Immature natural killer cell (primary cell): ENCODE data around the gene GCC2. TPM values are rescaled to one million over a fixed set of nuclear protein-coding genes. Genes with fewer than 3 reads are reported as not detected.
"Not testable (repeated sequence)": the region's sequence is repeated elsewhere in the genome, so short reads cannot be mapped to it uniquely, and the experiment has no call there.

Experiments
- DNase-seq, 3 donors: peaks; one replicate each; pipeline ENCODE4 v3.0.0; 2022; ENCODE audit warnings: mixed read lengths in 1 of 3
- H3K27ac Mint-ChIP-seq, 6 donors: one replicate each; pipeline ENCODE4 v1.8.0; 2020; ENCODE audit warnings: mixed read lengths in 6 of 6, mild to moderate bottlenecking in 5 of 6, inconsistent platforms in 4 of 6, moderate library complexity in 3 of 6
- H3K27me3 Mint-ChIP-seq, 3 donors: one replicate each; pipeline ENCODE4 v1.8.0; 2020 to 2021; ENCODE audit warnings: low read depth in 3 of 3, mild to moderate bottlenecking in 3 of 3, mixed read lengths in 3 of 3, moderate library complexity in 3 of 3, inconsistent platforms in 1 of 3
- H3K36me3 Mint-ChIP-seq, 3 donors: one replicate each; pipeline ENCODE4 v1.8.0; 2020; ENCODE audit warnings: mixed read lengths in 3 of 3, inconsistent platforms in 2 of 3, mild to moderate bottlenecking in 2 of 3
- H3K4me1 Mint-ChIP-seq, 2 donors: one replicate each; pipeline ENCODE4 v1.8.0; 2020; ENCODE audit warnings: inconsistent platforms in 2 of 2, mild to moderate bottlenecking in 2 of 2, mixed read lengths in 2 of 2, moderate library complexity in 1 of 2
- H3K4me3 Mint-ChIP-seq, 5 donors: one replicate each; pipeline ENCODE4 v1.8.0; 2020; ENCODE audit warnings: mild to moderate bottlenecking in 5 of 5, mixed read lengths in 5 of 5, inconsistent platforms in 3 of 5, moderate library complexity in 3 of 5
- H3K9me3 Mint-ChIP-seq, 6 donors: one replicate each; pipeline ENCODE4 v1.8.0; 2020; ENCODE audit warnings: mild to moderate bottlenecking in 6 of 6, mixed read lengths in 6 of 6, inconsistent platforms in 4 of 6, moderate library complexity in 3 of 6
- polyA plus RNA-seq, 3 donors: library from polyadenylated mRNA; unstranded; fragments of 300-500 nt; fragmentation: Illumina TruSeq; gene quantifications; one replicate each; pipeline ENCODE4 v1.2.3, GENCODE V29; 2021

GCC2 gene
- polyA plus RNA-seq, 3 donors from 2014 or later: 9.7 to 65.9 (median 21.6) TPM

GRCh38 chr2:108451976-108452375 is 3.0 kb downstream of the GCC2 start:
- H3K4me1 Mint-ChIP-seq: peaks cover 48 to 76% of the 10 kb centered on the region in 2 donors

DNA sequence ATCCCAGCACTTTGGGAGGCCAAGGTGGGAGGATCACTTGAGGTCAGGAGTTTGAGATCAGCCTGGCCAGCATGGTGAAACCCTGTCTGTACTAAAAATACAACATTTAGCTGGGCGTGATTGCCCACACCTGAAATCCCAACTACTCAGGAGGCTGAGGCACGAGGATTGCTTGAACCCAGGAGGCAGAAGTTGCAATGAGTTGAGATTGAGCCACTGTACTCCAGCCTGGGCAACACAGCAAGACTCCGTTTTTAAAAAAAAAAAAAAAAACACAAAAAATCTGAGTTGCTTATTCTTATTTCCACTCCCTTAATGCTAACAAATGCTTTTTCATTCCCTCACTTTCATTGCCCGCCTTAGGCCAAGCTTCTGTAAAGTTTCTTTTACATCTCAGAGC is 4.5 kb downstream of the GCC2 start:
- Mint-ChIP-seq H3K4me1 (peaks cover 53 to 83% of the 10 kb centered on the region in 2 donors), H3K27ac (peak overlapping the region in 1 of 6 donors; percentile 36), H3K36me3 (peaks cover 50 to 57% (median 55%) of the 10 kb centered on the region in 3 donors), H3K27me3 (peaks cover 9 to 15% (median 11%) of the 10 kb centered on the region in 3 donors), H3K9me3 (peaks cover 0 to 11% (median 4%) of the 10 kb centered on the region in 6 donors)
- not testable (repeated sequence) for H3K4me3 Mint-ChIP-seq, DNase-seq

More at GRCh38 chr2:108451976-108452375, 3.0 kb downstream of the GCC2 start:
- no peaks in the 10 kb centered on the region for H3K9me3 Mint-ChIP-seq
- no peak overlapping the region for H3K4me3 Mint-ChIP-seq
- no peak for DNase-seq
- peaks cover 9 to 16% (median 11%) of the 10 kb centered on the region in 3 donors for H3K27me3 Mint-ChIP-seq
- H3K27ac Mint-ChIP-seq: peak overlapping the region; percentile 20 to 100 (median 66)
- H3K36me3 Mint-ChIP-seq: peaks cover 34 to 41% (median 39%) of the 10 kb centered on the region in 3 donors

GRCh38 chr2:108454440-108454839 is 5.4 kb downstream of the GCC2 start:
- H3K9me3 Mint-ChIP-seq: peaks cover 1 to 20% (median 8%) of the 10 kb centered on the region in 6 donors

DNA sequence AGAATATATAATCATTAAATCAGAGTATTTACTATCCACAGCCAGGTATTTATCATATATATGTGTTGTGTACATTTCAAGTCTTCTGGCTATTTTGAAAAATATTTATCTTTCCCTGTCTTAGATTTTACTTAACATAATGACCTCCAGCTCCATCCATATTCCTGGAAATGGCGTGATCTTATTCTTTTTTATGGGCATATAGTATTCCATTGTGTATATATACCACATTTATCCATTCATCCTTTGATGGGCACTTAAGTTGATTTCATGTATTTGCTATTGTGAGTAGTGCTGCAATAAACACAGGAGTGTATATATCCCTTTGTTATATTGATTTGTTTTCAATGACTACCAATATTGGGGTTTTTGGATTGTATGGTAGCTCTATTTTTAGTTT is 6.6 kb downstream of the GCC2 start:
- Mint-ChIP-seq H3K9me3 (peaks cover 1 to 20% (median 8%) of the 10 kb centered on the region in 6 donors), H3K27ac (no peak overlapping the region), H3K4me3 (no peak overlapping the region), H3K4me1 (peaks cover 50 to 80% of the 10 kb centered on the region in 2 donors), H3K36me3 (peaks cover 67 to 73% (median 72%) of the 10 kb centered on the region in 3 donors), H3K27me3 (peaks cover 0 to 1% (median 0%) of the 10 kb centered on the region in 3 donors)
- DNase-seq: no peak

More at GRCh38 chr2:108454440-108454839, 5.4 kb downstream of the GCC2 start:
- no peak overlapping the region for H3K4me3 Mint-ChIP-seq
- peaks cover 59 to 66% (median 64%) of the 10 kb centered on the region in 3 donors for H3K36me3 Mint-ChIP-seq
- peaks cover 3 to 6% (median 4%) of the 10 kb centered on the region in 3 donors for H3K27me3 Mint-ChIP-seq
- no peak for DNase-seq
- H3K27ac Mint-ChIP-seq: peak overlapping the region in 1 of 6 donors; percentile 12
- H3K4me1 Mint-ChIP-seq: peaks cover 53 to 83% of the 10 kb centered on the region in 2 donors

DNA sequence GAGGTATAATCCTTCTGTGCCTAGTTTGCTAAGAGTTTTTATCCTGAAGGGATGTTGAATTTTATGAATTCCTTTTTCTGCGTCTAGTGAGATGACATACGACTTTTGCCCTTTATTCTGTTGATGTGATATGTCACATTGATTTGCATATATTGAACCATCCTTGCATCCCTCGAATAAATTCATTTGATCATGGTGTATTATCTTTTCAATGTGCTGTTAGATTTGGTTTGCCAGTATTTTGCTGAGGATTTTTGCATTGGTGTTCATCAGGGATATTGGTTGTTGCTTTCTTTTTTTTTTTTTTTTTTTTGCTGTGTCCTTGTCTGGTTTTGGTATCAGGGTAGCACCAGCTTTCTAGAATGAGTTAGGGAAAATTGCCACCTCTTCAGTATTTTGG is 9.1 kb downstream of the GCC2 start:
- peaks cover 42 to 66% of the 10 kb centered on the region in 2 donors for H3K4me1 Mint-ChIP-seq
- no peak for DNase-seq
- peaks cover 0 to 2% (median 0%) of the 10 kb centered on the region in 3 donors for H3K27me3 Mint-ChIP-seq
- peaks cover 70 to 81% (median 73%) of the 10 kb centered on the region in 3 donors for H3K36me3 Mint-ChIP-seq
- peaks cover 3 to 24% (median 12%) of the 10 kb centered on the region in 6 donors for H3K9me3 Mint-ChIP-seq
- peak overlapping the region in 2 of 6 donors; percentile 12 to 51 for H3K27ac Mint-ChIP-seq
- no peak overlapping the region for H3K4me3 Mint-ChIP-seq

GRCh38 chr2:108459441-108459840 is 10.4 kb downstream of the GCC2 start:
- Mint-ChIP-seq H3K36me3 (peaks cover 68 to 83% (median 74%) of the 10 kb centered on the region in 3 donors), H3K4me1 (peaks cover 43 to 67% of the 10 kb centered on the region in 2 donors), H3K9me3 (peaks cover 3 to 25% (median 13%) of the 10 kb centered on the region in 6 donors), H3K4me3 (no peak overlapping the region), H3K27ac (no peak overlapping the region), H3K27me3 (peaks cover 0 to 2% (median 0%) of the 10 kb centered on the region in 3 donors)
- DNase-seq: no peak

DNA sequence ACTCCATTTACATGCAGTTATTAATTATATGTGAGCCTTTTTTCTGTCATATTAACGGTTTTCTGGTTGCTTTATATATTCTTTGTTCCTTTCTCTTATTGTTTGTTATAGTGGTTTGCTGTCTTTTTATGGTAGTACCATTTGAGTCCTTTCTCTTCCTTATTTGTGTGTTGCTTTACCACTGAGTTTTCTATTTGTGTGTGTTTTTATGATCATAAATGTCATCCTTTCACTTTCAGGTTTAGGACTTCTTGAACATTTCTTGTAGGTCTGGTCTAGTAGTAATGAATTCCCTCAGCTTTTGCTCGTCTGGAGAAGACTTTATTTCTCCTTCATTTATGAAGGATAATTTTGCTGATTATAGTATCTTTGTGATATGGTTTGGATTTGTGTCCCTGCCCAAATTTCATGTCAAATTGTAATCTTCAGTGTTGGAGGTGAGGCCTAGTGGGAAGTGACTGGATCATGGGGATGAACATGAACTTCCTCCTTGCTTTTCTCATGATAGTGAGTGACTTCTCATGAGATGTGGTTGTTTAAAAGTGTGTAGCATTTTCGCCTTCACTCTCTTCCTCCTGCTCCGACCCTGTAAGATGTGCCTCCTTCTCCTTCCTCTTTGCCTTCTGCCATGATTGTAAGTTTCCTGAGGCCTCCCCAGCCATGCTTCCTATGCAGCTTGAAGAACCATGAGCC is 11.5 kb downstream of the GCC2 start:
- DNase-seq: no peak
- Mint-ChIP-seq H3K9me3 (peaks cover 3 to 25% (median 13%) of the 10 kb centered on the region in 6 donors), H3K4me1 (peaks cover 47 to 61% of the 10 kb centered on the region in 2 donors), H3K4me3 (no peak overlapping the region), H3K27ac (peak overlapping the region in 3 of 6 donors; percentile 27 to 86 (median 39)), H3K27me3 (peaks cover 0 to 2% (median 0%) of the 10 kb centered on the region in 3 donors), H3K36me3 (peaks cover 67 to 83% (median 73%) of the 10 kb centered on the region in 3 donors)

GRCh38 chr2:108477099-108477498 is 28.1 kb downstream of the GCC2 start:
- H3K27me3 Mint-ChIP-seq: peaks cover 0 to 2% (median 0%) of the 10 kb centered on the region in 3 donors
- H3K9me3 Mint-ChIP-seq: no peaks in the 10 kb centered on the region
- H3K36me3 Mint-ChIP-seq: peaks cover 38 to 60% (median 43%) of the 10 kb centered on the region in 3 donors
- no peak overlapping the region for H3K4me3 Mint-ChIP-seq
- no peak for DNase-seq
- no peaks in the 10 kb centered on the region for H3K4me1 Mint-ChIP-seq
- H3K27ac Mint-ChIP-seq: peak overlapping the region in 2 of 6 donors; percentile 32 to 42

- H3K27me3 Mint-ChIP-seq: no peaks in the 10 kb centered on the region
- no peak overlapping the region for H3K4me3 Mint-ChIP-seq
- DNase-seq: no peak
- H3K36me3 Mint-ChIP-seq: peaks cover 21 to 48% (median 21%) of the 10 kb centered on the region in 3 donors
- H3K4me1 Mint-ChIP-seq: no peaks in the 10 kb centered on the region
- no peaks in the 10 kb centered on the region for H3K9me3 Mint-ChIP-seq
- H3K27ac Mint-ChIP-seq: peak overlapping the region in 3 of 6 donors; percentile 3 to 60 (median 48)
These were observed 36.2 kb downstream of the GCC2 start for GRCh38 chr2:108485253-108485652.

- no peak overlapping the region for H3K27ac Mint-ChIP-seq
- H3K27me3 Mint-ChIP-seq: no peaks in the 10 kb centered on the region
- H3K4me3 Mint-ChIP-seq: no peak overlapping the region
- H3K9me3 Mint-ChIP-seq: no peaks in the 10 kb centered on the region
- H3K4me1 Mint-ChIP-seq: no peaks in the 10 kb centered on the region
- peaks cover 14 to 42% (median 14%) of the 10 kb centered on the region in 3 donors for H3K36me3 Mint-ChIP-seq
- DNase-seq: no peak
These were observed 41.6 kb downstream of the GCC2 start for GRCh38 chr2:108490506-108491122.

- Mint-ChIP-seq H3K36me3 (peaks cover 14 to 38% (median 14%) of the 10 kb centered on the region in 3 donors), H3K4me3 (no peak overlapping the region), H3K4me1 (no peaks in the 10 kb centered on the region), H3K27me3 (no peaks in the 10 kb centered on the region), H3K27ac (peak overlapping the region in 1 of 6 donors; percentile 65), H3K9me3 (no peaks in the 10 kb centered on the region)
- DNase-seq: no peak
These were observed 42.8 kb downstream of the GCC2 start for GRCh38 chr2:108491848-108492247.

DNA sequence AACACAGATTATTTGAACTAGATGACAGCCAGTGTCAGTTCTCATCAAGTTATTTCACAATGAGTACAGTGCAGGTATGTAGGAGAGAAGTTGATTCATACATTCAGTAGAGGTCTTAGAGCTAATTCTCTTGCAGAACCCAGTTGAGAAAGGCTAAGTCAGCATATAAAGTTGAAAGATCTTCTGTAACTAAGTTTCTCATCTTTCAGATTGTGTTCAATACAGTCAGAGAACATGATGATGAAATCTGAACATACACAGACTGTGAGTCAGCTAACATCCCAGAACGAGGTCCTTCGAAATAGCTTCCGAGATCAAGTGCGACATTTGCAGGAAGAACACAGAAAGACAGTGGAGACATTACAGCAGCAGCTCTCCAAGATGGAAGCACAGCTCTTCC is 43.4 kb downstream of the GCC2 start:
- H3K36me3 Mint-ChIP-seq: peaks cover 14 to 38% (median 14%) of the 10 kb centered on the region in 3 donors
- H3K4me1 Mint-ChIP-seq: no peaks in the 10 kb centered on the region
- no peak for DNase-seq
- peak overlapping the region in 2 of 6 donors; percentile 11 to 28 for H3K27ac Mint-ChIP-seq
- H3K27me3 Mint-ChIP-seq: no peaks in the 10 kb centered on the region
- no peaks in the 10 kb centered on the region for H3K9me3 Mint-ChIP-seq
- no peak overlapping the region for H3K4me3 Mint-ChIP-seq

DNA sequence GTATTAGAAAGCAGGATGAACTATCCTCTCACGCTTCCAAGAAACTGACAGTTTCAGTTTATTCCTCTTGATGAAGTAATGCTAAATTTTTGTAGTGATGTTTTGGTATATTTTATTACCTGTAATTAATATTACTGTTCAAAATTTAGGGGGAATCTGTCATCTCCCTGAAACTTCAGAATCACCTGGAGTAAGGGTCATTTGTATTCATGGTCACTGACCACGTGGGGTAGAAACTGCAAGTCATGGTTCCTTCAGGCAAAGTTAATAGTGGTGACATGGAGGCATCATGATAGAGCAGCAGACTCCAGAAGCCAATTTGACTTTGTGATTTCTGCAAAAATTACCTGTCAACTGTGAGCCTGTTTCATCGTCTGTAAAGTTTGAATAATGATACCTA is 47.2 kb downstream of the GCC2 start:
- not testable (repeated sequence) for H3K27me3 Mint-ChIP-seq, H3K4me1 Mint-ChIP-seq, H3K9me3 Mint-ChIP-seq, DNase-seq, H3K27ac Mint-ChIP-seq, H3K4me3 Mint-ChIP-seq
- peaks cover 17 to 33% (median 20%) of the 10 kb centered on the region in 3 donors for H3K36me3 Mint-ChIP-seq

GRCh38 chr2:108507620-108508019 is 58.6 kb downstream of the GCC2 start:
- not testable (repeated sequence) for H3K27me3 Mint-ChIP-seq, DNase-seq, H3K27ac Mint-ChIP-seq, H3K4me1 Mint-ChIP-seq, H3K4me3 Mint-ChIP-seq, H3K9me3 Mint-ChIP-seq
- H3K36me3 Mint-ChIP-seq: peaks cover 18 to 29% (median 27%) of the 10 kb centered on the region in 3 donors
